SU-DHL-6 (cell line): ENCODE data around the gene PCDHA3.
"Not testable (repeated sequence)": the region's sequence is repeated elsewhere in the genome, so short reads cannot be mapped to it uniquely, and the experiment has no call there.

ENCODE experiments used
- H2AFZ ChIP-seq: fragments of 200-600 bp; sonication (generic); 2 replicates; pipeline ENCODE4 v1.6.1; 2014; ENCODE audit warnings: low read depth, mild to moderate bottlenecking, moderate library complexity, mixed read lengths, antibody characterized with exemption, low read length; ENCODE audit not compliant: severe bottlenecking
- H3F3A ChIP-seq: fragments of 200-600 bp; shearing (Covaris generic); 2 replicates; pipeline ENCODE4 v1.6.0; 2016; ENCODE audit warnings: antibody characterized with exemption, mild to moderate bottlenecking; ENCODE audit not compliant: insufficient read depth
- H3K27ac ChIP-seq: fragments of 200-600 bp; sonication (generic); 2 replicates; pipeline ENCODE4 v1.5.1; 2016; ENCODE audit warnings: low read depth, mild to moderate bottlenecking, low read length, moderate library complexity, mixed read lengths
- H3K27me3 ChIP-seq: fragments of 200-600 bp; sonication (generic), shearing (Covaris generic); 2 replicates; pipeline ENCODE4 v1.6.0; 2014; ENCODE audit warnings: mild to moderate bottlenecking, low read length
- H3K36me3 ChIP-seq: fragments of 200-600 bp; sonication (generic); 2 replicates; pipeline ENCODE4 v1.6.1; 2014; ENCODE audit warnings: mild to moderate bottlenecking, low read length, mixed read lengths
- H3K4me2 ChIP-seq: fragments of 300-600, 200-600 bp; shearing (Covaris generic), sonication (generic); 2 replicates; pipeline ENCODE4 v1.6.0; 2014; ENCODE audit warnings: low read length, low read depth, mild to moderate bottlenecking; ENCODE audit not compliant: poor library complexity, severe bottlenecking
- H3K4me3 ChIP-seq: fragments of 200-600 bp; sonication (generic); 2 replicates; pipeline ENCODE4 v1.5.1; 2014; ENCODE audit warnings: antibody characterized with exemption, low read length, mild to moderate bottlenecking, mixed read lengths; ENCODE audit not compliant: insufficient read depth, poor library complexity, severe bottlenecking
- H3K79me2 ChIP-seq: fragments of 200-600 bp; sonication (generic); 2 replicates; pipeline ENCODE4 v1.6.1; 2014; ENCODE audit warnings: mild to moderate bottlenecking, low read length, moderate library complexity; ENCODE audit not compliant: insufficient read depth
- H3K9ac ChIP-seq: fragments of 200-600 bp; sonication (generic); 2 replicates; pipeline ENCODE4 v1.7.0; 2014; ENCODE audit warnings: mild to moderate bottlenecking, low read length
- H3K9me2 ChIP-seq: fragments of 200-600 bp; sonication (generic); replicated peaks from 2 replicates; pipeline ENCODE4 v1.6.1; 2014; ENCODE audit warnings: low read length; ENCODE audit not compliant: insufficient read depth
- H3K9me3 ChIP-seq: fragments of 200-600 bp; sonication (generic); 2 replicates; pipeline ENCODE4 v1.6.1; 2014; ENCODE audit warnings: low read length, mixed read lengths; ENCODE audit not compliant: insufficient read depth
- H4K20me1 ChIP-seq: fragments of 200-600 bp; sonication (generic); 2 replicates; pipeline ENCODE4 v1.6.1; 2014; ENCODE audit warnings: low read depth, mild to moderate bottlenecking, antibody characterized with exemption, low read length, moderate library complexity, mixed read lengths
- EZH2phosphoT487 ChIP-seq: fragments of 200-600 bp; sonication (generic), shearing (Covaris generic); conservative IDR thresholded peaks from 2 replicates; pipeline ENCODE4 v1.6.1; 2018; ENCODE audit warnings: mild to moderate bottlenecking, antibody characterized with exemption, low read length, moderate library complexity, mixed read lengths
- TF ChIP-seq, protein P1 (sequence below): fragments of 200-600 bp; sonication (generic); IDR thresholded peaks from one replicate; pipeline ENCODE4 v1.5.1; 2017; ENCODE audit warnings: antibody characterized with exemption, mild to moderate bottlenecking, low read length, moderate library complexity; ENCODE audit not compliant: insufficient read depth, poor library complexity, severe bottlenecking

PCDHA3 gene

DNA sequence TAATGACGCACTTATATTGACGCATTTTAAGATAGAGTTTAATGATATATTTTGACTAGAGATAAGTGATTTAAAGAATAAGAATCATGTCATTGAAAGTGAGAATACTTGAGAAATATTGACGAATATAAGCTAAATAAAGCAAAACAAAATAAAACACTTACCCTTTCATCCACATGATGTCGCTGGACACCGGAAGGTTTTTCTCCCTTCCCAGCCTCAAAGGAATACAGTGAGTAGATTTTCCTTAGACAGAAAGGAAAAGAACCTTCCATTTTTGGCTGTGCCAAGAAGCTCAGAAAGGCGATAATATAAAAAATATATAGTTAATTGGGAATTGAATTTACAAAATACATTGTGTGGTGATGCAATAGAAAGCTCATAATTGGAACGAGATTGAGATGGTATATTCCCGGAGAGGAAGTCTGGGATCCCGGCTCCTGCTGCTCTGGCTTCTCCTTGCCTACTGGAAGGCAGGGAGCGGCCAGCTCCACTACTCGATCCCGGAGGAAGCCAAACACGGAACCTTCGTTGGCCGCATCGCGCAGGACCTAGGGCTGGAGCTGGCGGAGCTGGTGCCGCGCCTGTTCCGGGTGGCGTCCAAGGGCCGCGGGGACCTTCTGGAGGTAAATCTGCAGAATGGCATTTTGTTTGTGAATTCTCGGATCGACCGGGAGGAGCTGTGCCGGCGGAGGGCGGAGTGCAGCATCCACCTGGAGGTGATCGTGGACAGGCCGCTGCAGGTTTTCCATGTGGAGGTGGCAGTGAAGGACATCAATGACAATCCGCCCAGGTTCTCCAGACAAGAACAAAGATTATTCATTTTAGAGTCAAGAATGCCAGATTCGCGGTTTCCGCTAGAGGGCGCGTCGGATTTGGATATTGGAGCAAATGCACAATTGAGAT lies 20.8 kb downstream of the PCDHA3 start, which contains the start of gene PCDHA5:
Gene PCDHA5 (plus strand): TSS at position 239 of the 906 bp plus-strand sequence.
- H3K9me3 ChIP-seq = no peaks in the 10 kb centered on the region
- no peaks in the 10 kb centered on the region for H3K9me2 ChIP-seq
- H4K20me1 ChIP-seq = no peaks in the 10 kb centered on the region
- no peaks in the 10 kb centered on the region for H3F3A ChIP-seq
- H3K27me3 ChIP-seq = no peaks in the 10 kb centered on the region
- no peak within 1 kb of the TSS for H3K4me2 ChIP-seq
- H3K79me2 ChIP-seq = no peaks in the 10 kb centered on the region
- H2AFZ ChIP-seq = no peak within 1 kb of the TSS
- no peak for TF ChIP-seq EZH2phosphoT487
- TF ChIP-seq, protein P1, sequence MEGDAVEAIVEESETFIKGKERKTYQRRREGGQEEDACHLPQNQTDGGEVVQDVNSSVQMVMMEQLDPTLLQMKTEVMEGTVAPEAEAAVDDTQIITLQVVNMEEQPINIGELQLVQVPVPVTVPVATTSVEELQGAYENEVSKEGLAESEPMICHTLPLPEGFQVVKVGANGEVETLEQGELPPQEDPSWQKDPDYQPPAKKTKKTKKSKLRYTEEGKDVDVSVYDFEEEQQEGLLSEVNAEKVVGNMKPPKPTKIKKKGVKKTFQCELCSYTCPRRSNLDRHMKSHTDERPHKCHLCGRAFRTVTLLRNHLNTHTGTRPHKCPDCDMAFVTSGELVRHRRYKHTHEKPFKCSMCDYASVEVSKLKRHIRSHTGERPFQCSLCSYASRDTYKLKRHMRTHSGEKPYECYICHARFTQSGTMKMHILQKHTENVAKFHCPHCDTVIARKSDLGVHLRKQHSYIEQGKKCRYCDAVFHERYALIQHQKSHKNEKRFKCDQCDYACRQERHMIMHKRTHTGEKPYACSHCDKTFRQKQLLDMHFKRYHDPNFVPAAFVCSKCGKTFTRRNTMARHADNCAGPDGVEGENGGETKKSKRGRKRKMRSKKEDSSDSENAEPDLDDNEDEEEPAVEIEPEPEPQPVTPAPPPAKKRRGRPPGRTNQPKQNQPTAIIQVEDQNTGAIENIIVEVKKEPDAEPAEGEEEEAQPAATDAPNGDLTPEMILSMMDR = no peak
- no peak within 1 kb of the TSS for H3K9ac ChIP-seq
- no peaks in the 10 kb centered on the region for H3K36me3 ChIP-seq
- H3K27ac ChIP-seq = no peak within 1 kb of the TSS
- no peak within 1 kb of the TSS for H3K4me3 ChIP-seq

DNA sequence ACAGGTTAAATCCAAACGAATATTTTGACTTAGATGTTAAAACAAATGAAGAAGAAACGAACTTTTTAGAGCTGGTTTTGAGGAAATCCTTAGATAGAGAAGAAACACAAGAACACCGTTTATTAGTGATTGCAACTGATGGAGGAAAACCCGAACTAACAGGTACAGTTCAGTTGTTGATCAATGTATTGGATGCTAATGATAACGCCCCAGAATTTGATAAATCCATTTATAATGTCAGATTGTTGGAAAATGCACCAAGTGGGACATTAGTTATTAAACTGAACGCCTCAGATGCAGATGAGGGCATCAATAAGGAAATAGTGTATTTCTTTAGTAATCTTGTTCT lies 21.4 kb downstream of the PCDHA3 start:
- no peaks in the 10 kb centered on the region for H3K9me2 ChIP-seq
- no peak overlapping the region for H3K4me2 ChIP-seq
- no peaks in the 10 kb centered on the region for H3K9me3 ChIP-seq
- no peak overlapping the region for H3K9ac ChIP-seq
- no peaks in the 10 kb centered on the region for H3F3A ChIP-seq
- TF ChIP-seq, protein P1 = no peak
- TF ChIP-seq EZH2phosphoT487 = no peak
- no peaks in the 10 kb centered on the region for H3K36me3 ChIP-seq
- no peaks in the 10 kb centered on the region for H3K79me2 ChIP-seq
- H2AFZ ChIP-seq = no peak overlapping the region
- no peak overlapping the region for H3K4me3 ChIP-seq
- H3K27me3 ChIP-seq = no peaks in the 10 kb centered on the region
- no peaks in the 10 kb centered on the region for H4K20me1 ChIP-seq
- H3K27ac ChIP-seq = no peak overlapping the region

DNA sequence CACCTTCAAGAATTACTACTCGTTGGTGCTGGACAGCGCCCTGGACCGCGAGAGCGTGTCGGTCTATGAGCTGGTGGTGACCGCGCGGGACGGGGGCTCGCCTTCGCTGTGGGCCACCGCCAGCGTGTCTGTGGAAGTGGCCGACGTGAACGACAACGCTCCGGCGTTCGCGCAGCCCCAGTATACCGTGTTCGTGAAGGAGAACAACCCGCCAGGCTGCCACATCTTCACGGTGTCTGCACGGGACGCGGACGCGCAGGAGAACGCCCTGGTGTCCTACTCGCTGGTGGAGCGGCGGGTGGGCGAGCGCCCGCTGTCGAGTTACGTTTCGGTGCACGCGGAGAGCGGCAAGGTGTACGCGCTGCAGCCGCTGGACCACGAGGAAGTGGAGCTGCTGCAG lies 22.1 kb downstream of the PCDHA3 start:
- H3K27ac ChIP-seq, H3K36me3 ChIP-seq, H3K79me2 ChIP-seq, H2AFZ ChIP-seq, H3K27me3 ChIP-seq, H3K9me3 ChIP-seq, H3F3A ChIP-seq, H3K9ac ChIP-seq, H3K4me2 ChIP-seq, H3K4me3 ChIP-seq, H4K20me1 ChIP-seq, H3K9me2 ChIP-seq: not testable (repeated sequence)

GRCh38 chr5:140823475-140823874 lies 22.6 kb downstream of the PCDHA3 start:
- Histone ChIP-seq H3K9me3 (no peaks in the 10 kb centered on the region), H3K9me2 (no peaks in the 10 kb centered on the region), H3K27ac (no peak overlapping the region), H3F3A (no peaks in the 10 kb centered on the region), H3K36me3 (no peaks in the 10 kb centered on the region), H3K79me2 (no peaks in the 10 kb centered on the region), H3K9ac (no peak overlapping the region), H2AFZ (no peak overlapping the region), H3K4me3 (no peak overlapping the region), H4K20me1 (no peaks in the 10 kb centered on the region), H3K4me2 (no peak overlapping the region), H3K27me3 (no peaks in the 10 kb centered on the region)
- TF ChIP-seq, protein P1 = no peak
- TF ChIP-seq EZH2phosphoT487 = no peak
